Measurements from ENCODE around the gene DIS3L2. TPM values are rescaled to one million over a fixed set of nuclear protein-coding genes. Genes with fewer than 3 reads are reported as not detected.

DIS3L2 gene
- total and polyA plus RNA-seq, 2 of the 4 experiments (the other 2 are of a cell fraction): 14.7 to 19.2 TPM

DNA sequence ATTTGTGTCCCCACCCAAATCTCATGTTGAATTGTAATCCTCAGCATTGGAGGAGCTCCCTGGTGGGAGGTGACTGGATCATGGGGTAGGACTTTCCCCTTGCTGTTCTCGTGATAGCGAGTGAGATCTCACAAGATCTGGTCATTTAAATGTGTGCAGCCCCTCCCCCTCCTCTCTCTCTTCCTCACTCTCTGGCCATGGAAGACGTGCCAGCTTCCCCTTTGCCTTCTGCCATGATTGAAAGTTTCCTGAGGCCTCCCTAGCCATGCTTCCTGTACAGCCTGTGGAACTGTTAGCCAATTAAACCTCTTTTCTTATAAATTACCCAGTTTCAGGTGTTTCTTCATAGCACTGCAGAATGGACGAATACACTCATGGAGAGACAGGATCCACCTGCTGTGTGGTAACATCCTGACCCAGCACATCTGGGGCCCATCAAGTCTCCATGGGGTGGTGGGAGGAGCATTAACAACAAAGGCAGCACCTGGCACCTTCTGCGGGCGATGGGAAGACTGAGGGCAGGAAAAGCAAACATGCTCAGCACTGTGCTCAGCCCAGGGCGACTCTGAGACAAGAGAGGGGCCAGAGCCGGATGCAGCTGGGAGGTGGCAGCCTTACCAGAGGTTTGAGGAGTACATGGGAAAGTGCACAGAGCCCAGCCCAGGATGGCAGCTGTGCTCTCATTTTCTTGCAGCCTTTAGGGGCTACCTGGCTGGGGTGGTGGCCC, 400.8 kb downstream of the DIS3L2 start:
- H2BK15ac ChIP-seq (ENCODE audit: low read depth, low read length): no peak overlapping the region
- no peak overlapping the region for H3K9ac ChIP-seq (ENCODE audit: low read depth, low read length)
- H3K36me3 ChIP-seq (ENCODE audit: control insufficient read depth, insufficient read depth, low read length): no peaks in the 10 kb centered on the region
- no peak overlapping the region for H4K8ac ChIP-seq (ENCODE audit: low read depth in 2 of 2, low read length in 2 of 2)
- H2AK5ac ChIP-seq (ENCODE audit: low read depth, low read length): no peak overlapping the region
- H3K4ac ChIP-seq (ENCODE audit: low read depth, low read length): no peak overlapping the region
- H3K27ac ChIP-seq (ENCODE audit: insufficient read depth, low read length): no peak overlapping the region
- peaks cover 1% of the 10 kb centered on the region for H3K27me3 ChIP-seq (ENCODE audit: control insufficient read depth, insufficient read depth, low read length)
- BruUV-seq (replicated peaks): no TSS peak
- H2BK5ac ChIP-seq (ENCODE audit: low read depth, low read length, poor library complexity, severe bottlenecking): no peak overlapping the region
- H3K23ac ChIP-seq (ENCODE audit: low read depth, low read length): no peak overlapping the region
- TF ChIP-seq, protein P1, sequence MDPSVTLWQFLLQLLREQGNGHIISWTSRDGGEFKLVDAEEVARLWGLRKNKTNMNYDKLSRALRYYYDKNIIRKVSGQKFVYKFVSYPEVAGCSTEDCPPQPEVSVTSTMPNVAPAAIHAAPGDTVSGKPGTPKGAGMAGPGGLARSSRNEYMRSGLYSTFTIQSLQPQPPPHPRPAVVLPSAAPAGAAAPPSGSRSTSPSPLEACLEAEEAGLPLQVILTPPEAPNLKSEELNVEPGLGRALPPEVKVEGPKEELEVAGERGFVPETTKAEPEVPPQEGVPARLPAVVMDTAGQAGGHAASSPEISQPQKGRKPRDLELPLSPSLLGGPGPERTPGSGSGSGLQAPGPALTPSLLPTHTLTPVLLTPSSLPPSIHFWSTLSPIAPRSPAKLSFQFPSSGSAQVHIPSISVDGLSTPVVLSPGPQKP (IDR thresholded peaks at IDR 0.05; ENCODE audit: borderline replicate concordance, low read depth, low read length): no peak
- TF ChIP-seq MAFK (IDR thresholded peaks at IDR 0.05; ENCODE audit: low read depth, low read length) (no peak), POLR2A (IDR thresholded peaks at IDR 0.05; ENCODE audit: low read depth, low read length) (no peak), CHD1 (IDR thresholded peaks at IDR 0.05; ENCODE audit: low read depth, low read length) (no peak), MXI1 (IDR thresholded peaks at IDR 0.05; ENCODE audit: borderline replicate concordance, low read depth, low read length) (no peak), MAZ (IDR thresholded peaks at IDR 0.05; ENCODE audit: borderline replicate concordance, low read depth, low read length) (no peak), BHLHE40 (IDR thresholded peaks at IDR 0.05; ENCODE audit: low read depth, low read length) (no peak), NFE2L2 (IDR thresholded peaks at IDR 0.05; ENCODE audit: low read depth, low read length) (no peak)
- TF ChIP-seq, protein P2, sequence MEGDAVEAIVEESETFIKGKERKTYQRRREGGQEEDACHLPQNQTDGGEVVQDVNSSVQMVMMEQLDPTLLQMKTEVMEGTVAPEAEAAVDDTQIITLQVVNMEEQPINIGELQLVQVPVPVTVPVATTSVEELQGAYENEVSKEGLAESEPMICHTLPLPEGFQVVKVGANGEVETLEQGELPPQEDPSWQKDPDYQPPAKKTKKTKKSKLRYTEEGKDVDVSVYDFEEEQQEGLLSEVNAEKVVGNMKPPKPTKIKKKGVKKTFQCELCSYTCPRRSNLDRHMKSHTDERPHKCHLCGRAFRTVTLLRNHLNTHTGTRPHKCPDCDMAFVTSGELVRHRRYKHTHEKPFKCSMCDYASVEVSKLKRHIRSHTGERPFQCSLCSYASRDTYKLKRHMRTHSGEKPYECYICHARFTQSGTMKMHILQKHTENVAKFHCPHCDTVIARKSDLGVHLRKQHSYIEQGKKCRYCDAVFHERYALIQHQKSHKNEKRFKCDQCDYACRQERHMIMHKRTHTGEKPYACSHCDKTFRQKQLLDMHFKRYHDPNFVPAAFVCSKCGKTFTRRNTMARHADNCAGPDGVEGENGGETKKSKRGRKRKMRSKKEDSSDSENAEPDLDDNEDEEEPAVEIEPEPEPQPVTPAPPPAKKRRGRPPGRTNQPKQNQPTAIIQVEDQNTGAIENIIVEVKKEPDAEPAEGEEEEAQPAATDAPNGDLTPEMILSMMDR (conservative IDR thresholded peaks at IDR 0.05; ENCODE audit: low read depth, low read length): no peak
- no peaks in the 10 kb centered on the region for H3K9me1 ChIP-seq (ENCODE audit: insufficient read depth, low read length)
- H4K20me1 ChIP-seq (ENCODE audit: insufficient read depth, low read length): no peaks in the 10 kb centered on the region
- 0 out of 2 replicates have a peak, but pooled peaks cover 2% of the 10 kb centered on the region for H3K9me3 ChIP-seq (ENCODE audit: control insufficient read depth, insufficient read depth, low read length)
- H3K14ac ChIP-seq (replicated peaks; ENCODE audit: low read depth, low read length): no peak overlapping the region
- intact Hi-C loops (cut with micrococcal nuclease) (no loop called here), in situ Hi-C loops (cut with MboI; ENCODE audit: low sequenced_read_pairs) (no loop called here), dilution Hi-C loops (cut with HindIII; ENCODE audit: low sequenced_read_pairs, unreplicated experiment) (no loop called here)
- no peak overlapping the region for H4K5ac ChIP-seq (ENCODE audit: low read depth, low read length)
- H2BK120ac ChIP-seq (ENCODE audit: low read depth, low read length): no peak overlapping the region
- no peak for ATAC-seq (ENCODE audit: low read depth)
- WGBS, 2 experiments (ENCODE audit: extremely low coverage in 2 of 2, insufficient read length in 1 of 2): 79% methylated on average over 2 of the region's 8 CpGs; no CpG with 5 or more reads in 1 of the 2 experiments
- H4K91ac ChIP-seq (ENCODE audit: insufficient read depth, low read depth, low read length): no peak overlapping the region
- no peak overlapping the region for H2AFZ ChIP-seq (replicated peaks; ENCODE audit: low read length, poor library complexity)
- POLR2A ChIA-PET (ENCODE audit: unreplicated experiment): no interaction called here
- CTCF ChIA-PET: no interaction called here
- no peak overlapping the region for H2BK20ac ChIP-seq (ENCODE audit: low read depth, low read length)
- DNase-seq: no peak
- no peak overlapping the region for H3K4me3 ChIP-seq (ENCODE audit: insufficient read depth, low read depth, low read length)
- no peaks in the 10 kb centered on the region for H3K79me1 ChIP-seq (ENCODE audit: low read depth in 1 of 2, low read length in 2 of 2)
- H3K56ac ChIP-seq (ENCODE audit: extremely low read depth, insufficient read depth, low read length): no peak overlapping the region
- H3K4me2 ChIP-seq (ENCODE audit: low read depth, low read length): no peak overlapping the region
- H3K18ac ChIP-seq (ENCODE audit: low read depth, low read length): no peak overlapping the region
- peaks cover 2% of the 10 kb centered on the region; the same call in 1 of the 2 replicates for H3K4me1 ChIP-seq (ENCODE audit: control insufficient read depth, insufficient read depth, low read length)
- H2AK9ac ChIP-seq (replicated peaks; ENCODE audit: low read depth, low read length, poor library complexity): no peak overlapping the region
